BE2C (cell line): ENCODE data around the gene MPV17L.

Experiments
- DNase-seq: peaks from one replicate; pipeline ENCODE4 v3.0.0-alpha.2; 2020
- H3K27me3 ChIP-seq: fragments of 250-450 bp; sonication (Bioruptor Pico); 2 replicates; pipeline ENCODE4 v1.5.1; 2020; ENCODE audit warnings: mild to moderate bottlenecking
- H3K36me3 ChIP-seq: fragments of 250-450 bp; sonication (Bioruptor Pico); 2 replicates; pipeline ENCODE4 v1.5.1; 2020; ENCODE audit warnings: mild to moderate bottlenecking
- H3K4me1 ChIP-seq: fragments of 250-450 bp; sonication (Bioruptor Pico); 2 replicates; pipeline ENCODE4 v1.5.1; 2020
- H3K4me3 ChIP-seq: 2 replicates; pipeline ENCODE4 v1.5.1; 2011; ENCODE audit warnings: low read depth, low read length
- H3K9me3 ChIP-seq: fragments of 250-450 bp; sonication (Bioruptor Pico); 2 replicates; pipeline ENCODE4 v1.5.1; 2020
- TF ChIP-seq, protein P1 (sequence below): IDR thresholded peaks from 2 replicates; pipeline ENCODE4 v1.5.1; 2012; ENCODE audit warnings: mild to moderate bottlenecking, low read depth, low read length

Gene MPV17L

DNA sequence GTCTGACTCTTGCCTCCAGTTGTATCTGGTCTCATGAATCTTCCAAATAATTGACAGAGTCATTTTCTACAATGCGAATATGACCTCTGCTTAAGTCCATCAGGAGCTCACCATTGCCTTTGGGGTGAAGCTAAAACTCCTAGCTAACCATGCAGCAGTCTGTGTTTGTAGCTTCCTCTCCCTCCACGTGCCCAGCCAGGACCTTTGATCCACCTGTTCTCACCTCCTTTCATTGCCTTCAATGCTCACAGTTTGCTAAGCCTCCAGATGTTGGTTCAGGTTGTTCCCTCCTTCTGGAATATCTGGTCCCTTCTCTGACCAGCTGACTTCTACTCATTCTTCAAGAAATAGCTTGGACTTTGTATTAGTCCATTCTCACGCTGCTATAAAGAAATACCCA, 61.8 kb downstream of the MPV17L start:
- Histone ChIP-seq H3K27me3 (no peaks in the 10 kb centered on the region), H3K4me1 (no peaks in the 10 kb centered on the region), H3K9me3 (no peaks in the 10 kb centered on the region), H3K36me3 (no peaks in the 10 kb centered on the region), H3K4me3 (no peak overlapping the region)
- no peak for DNase-seq
- TF ChIP-seq, protein P1, sequence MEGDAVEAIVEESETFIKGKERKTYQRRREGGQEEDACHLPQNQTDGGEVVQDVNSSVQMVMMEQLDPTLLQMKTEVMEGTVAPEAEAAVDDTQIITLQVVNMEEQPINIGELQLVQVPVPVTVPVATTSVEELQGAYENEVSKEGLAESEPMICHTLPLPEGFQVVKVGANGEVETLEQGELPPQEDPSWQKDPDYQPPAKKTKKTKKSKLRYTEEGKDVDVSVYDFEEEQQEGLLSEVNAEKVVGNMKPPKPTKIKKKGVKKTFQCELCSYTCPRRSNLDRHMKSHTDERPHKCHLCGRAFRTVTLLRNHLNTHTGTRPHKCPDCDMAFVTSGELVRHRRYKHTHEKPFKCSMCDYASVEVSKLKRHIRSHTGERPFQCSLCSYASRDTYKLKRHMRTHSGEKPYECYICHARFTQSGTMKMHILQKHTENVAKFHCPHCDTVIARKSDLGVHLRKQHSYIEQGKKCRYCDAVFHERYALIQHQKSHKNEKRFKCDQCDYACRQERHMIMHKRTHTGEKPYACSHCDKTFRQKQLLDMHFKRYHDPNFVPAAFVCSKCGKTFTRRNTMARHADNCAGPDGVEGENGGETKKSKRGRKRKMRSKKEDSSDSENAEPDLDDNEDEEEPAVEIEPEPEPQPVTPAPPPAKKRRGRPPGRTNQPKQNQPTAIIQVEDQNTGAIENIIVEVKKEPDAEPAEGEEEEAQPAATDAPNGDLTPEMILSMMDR = no peak

DNA sequence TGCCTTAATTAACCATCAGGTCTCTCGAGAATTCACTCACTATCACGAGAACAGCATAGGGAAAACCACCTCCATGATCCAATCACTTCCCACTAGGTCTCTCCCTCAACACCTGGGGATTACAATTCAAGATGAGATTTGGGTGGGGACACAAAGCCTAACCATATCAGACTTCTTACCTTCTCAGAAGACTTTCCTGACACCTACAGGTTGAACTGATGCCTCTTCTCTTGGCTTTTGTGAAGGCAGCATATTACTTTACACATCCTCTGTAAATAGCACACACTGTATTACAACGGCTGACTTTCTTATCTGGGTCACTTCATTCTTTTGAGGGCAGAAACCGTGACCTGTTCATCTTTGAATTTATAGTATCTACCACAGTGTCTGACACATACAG, 62.4 kb downstream of the MPV17L start:
- no peaks in the 10 kb centered on the region for H3K27me3 ChIP-seq
- no peaks in the 10 kb centered on the region for H3K4me1 ChIP-seq
- TF ChIP-seq, protein P1 = no peak
- H3K9me3 ChIP-seq = no peaks in the 10 kb centered on the region
- DNase-seq = no peak
- no peaks in the 10 kb centered on the region for H3K36me3 ChIP-seq
- no peak overlapping the region for H3K4me3 ChIP-seq

DNA sequence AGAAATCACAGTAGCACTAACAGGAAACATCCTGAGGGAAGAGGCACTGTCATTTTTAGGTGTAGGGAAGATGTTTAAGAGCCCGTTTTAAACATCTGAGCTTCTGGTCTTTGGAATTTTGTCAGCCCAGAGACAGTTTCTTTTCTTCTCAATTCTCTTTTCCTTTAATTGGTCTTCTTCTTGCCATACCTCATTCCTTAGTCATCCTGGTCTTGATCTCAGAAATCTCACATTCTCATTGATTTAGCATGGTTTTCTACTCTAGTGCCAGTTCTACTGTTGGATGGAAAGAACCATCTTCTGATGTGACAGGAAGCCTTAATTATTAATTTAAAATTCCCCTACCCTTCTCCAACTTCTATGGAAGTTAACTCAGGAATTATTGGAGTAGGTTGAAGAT, 64.2 kb downstream of the MPV17L start:
- Histone ChIP-seq H3K4me1 (no peaks in the 10 kb centered on the region), H3K36me3 (no peaks in the 10 kb centered on the region), H3K27me3 (no peaks in the 10 kb centered on the region), H3K4me3 (no peak overlapping the region), H3K9me3 (no peaks in the 10 kb centered on the region)
- TF ChIP-seq, protein P1 = no peak
- DNase-seq = no peak

DNA sequence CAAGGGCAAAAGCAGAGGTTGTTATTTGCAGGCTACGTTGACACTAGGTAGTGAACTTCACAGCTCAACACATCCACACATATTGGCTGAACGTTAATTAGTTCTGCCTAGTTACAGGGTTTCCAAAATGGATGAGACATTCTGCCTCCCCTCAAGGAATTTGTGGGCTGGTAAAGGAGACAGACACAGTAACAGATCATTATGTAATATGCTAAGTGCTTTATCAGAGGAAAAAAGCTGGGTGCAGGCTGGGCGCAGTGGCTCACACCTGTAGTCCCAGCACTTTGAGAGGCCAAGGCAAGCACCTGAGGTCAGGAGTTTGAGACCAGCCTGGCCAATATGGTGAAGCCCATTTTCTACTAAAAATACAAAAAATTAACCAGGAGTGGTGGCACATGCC, 65.0 kb downstream of the MPV17L start:
- Histone ChIP-seq H3K27me3 (no peaks in the 10 kb centered on the region), H3K4me3 (no peak overlapping the region), H3K4me1 (no peaks in the 10 kb centered on the region), H3K36me3 (no peaks in the 10 kb centered on the region), H3K9me3 (no peaks in the 10 kb centered on the region)
- TF ChIP-seq, protein P1 = no peak
- no peak for DNase-seq

DNA sequence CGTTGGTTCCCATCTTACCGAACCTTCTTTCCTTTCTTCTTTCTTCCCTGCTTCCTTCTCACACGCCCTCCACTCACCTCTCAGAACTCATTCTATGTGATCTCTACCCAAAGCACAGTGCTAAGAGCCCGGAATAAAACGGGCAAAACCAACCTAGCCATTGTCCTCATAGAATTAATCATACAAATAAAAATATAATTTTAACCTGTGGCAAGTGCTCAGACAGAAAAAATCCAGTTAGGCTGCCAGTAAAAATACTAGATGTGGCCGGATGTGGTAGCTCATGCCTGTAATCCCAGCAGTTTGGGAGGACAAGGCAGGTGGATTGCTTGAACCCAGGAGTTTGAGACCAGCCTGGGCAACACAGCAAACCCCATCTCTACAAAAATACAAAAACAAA, 65.8 kb downstream of the MPV17L start:
- Histone ChIP-seq H3K9me3 (no peaks in the 10 kb centered on the region), H3K4me1 (no peaks in the 10 kb centered on the region), H3K36me3 (no peaks in the 10 kb centered on the region), H3K4me3 (no peak overlapping the region), H3K27me3 (no peaks in the 10 kb centered on the region)
- TF ChIP-seq, protein P1 = no peak
- no peak for DNase-seq
